Endometrial microvascular endothelial cells (primary cell): ENCODE measurements around the gene GNG13. TPM values are rescaled to one million over a fixed set of nuclear protein-coding genes. Genes with fewer than 3 reads are reported as not detected.

ENCODE experiments used
- in situ Hi-C: cut with HindIII; loops from 2 replicates; pipeline ENCODE4 v1.10.0; 2017; ENCODE audit warnings: low sequenced_read_pairs, low pct_unique_long_range_greater_than_20kb; ENCODE audit errors: inconsistent ontology term
- total RNA-seq: library from RNA; depleted of rRNA; stranded (reverse); fragments of >200 nt; gene quantifications from one replicate; pipeline ENCODE4 v1.2.3, GENCODE V29; 2015; ENCODE audit errors: inconsistent ontology term

GNG13 gene
- total RNA-seq, 1 donor from 2014 or later: not detected

GRCh38 chr16:818592-818991 lies 18.1 kb upstream of the GNG13 start:
- in situ Hi-C loops: no loop called here

- in situ Hi-C loops: no loop called here
These were observed 17.6 kb upstream of the GNG13 start for GRCh38 chr16:818132-818531.

- in situ Hi-C loops: no loop called here
These were observed 16.7 kb upstream of the GNG13 start for GRCh38 chr16:817001-817906.

- in situ Hi-C loops: no loop called here
These were observed 15.3 kb upstream of the GNG13 start for GRCh38 chr16:815861-816260.

- in situ Hi-C loops: no loop called here
These were observed 14.4 kb upstream of the GNG13 start for GRCh38 chr16:814974-815373.

- in situ Hi-C loops: no loop called here
These were observed 13.4 kb upstream of the GNG13 start for GRCh38 chr16:813916-814412.

- in situ Hi-C loops: no loop called here
These were observed 12.8 kb upstream of the GNG13 start for GRCh38 chr16:813204-813915.

GRCh38 chr16:808085-808386 lies 7.5 kb upstream of the GNG13 start:
- in situ Hi-C loops: no loop called here

GRCh38 chr16:807347-808084 lies 7.0 kb upstream of the GNG13 start:
- in situ Hi-C loops: no loop called here

GRCh38 chr16:805474-805873 lies 4.9 kb upstream of the GNG13 start:
- in situ Hi-C loops: no loop called here

- in situ Hi-C loops: no loop called here
These were observed 3.9 kb upstream of the GNG13 start for GRCh38 chr16:804193-805048.

- in situ Hi-C loops: no loop called here
These were observed 3.2 kb upstream of the GNG13 start for GRCh38 chr16:803754-804080.

- in situ Hi-C loops: no loop called here
These were observed 2.6 kb upstream of the GNG13 start for GRCh38 chr16:802914-803753.

- in situ Hi-C loops: no loop called here
These were observed 1.9 kb upstream of the GNG13 start for GRCh38 chr16:802461-802860.

GRCh38 chr16:801584-802363 lies 1.2 kb upstream of the GNG13 start:
- in situ Hi-C loops: no loop called here

- in situ Hi-C loops: no loop called here
These were observed 439 bp upstream of the GNG13 start for GRCh38 chr16:800834-801511.
